Nephron (organoid): Measurements from ENCODE around the gene PDK1.
"Not testable (repeated sequence)": the region's sequence is repeated elsewhere in the genome, so short reads cannot be mapped to it uniquely, and the experiment has no call there.

Experiments
- H3K27ac Mint-ChIP-seq, 3 experiments: 2 replicates each; pipeline ENCODE4 v1.8.0; 2020; ENCODE audit warnings: mixed read lengths in 3 of 3, mild to moderate bottlenecking in 2 of 3, moderate library complexity in 1 of 3
- H3K27me3 Mint-ChIP-seq: 2 replicates; pipeline ENCODE4 v1.8.0; 2021; ENCODE audit warnings: low read depth, mild to moderate bottlenecking, moderate library complexity, mixed read lengths
- H3K36me3 Mint-ChIP-seq: 2 replicates; pipeline ENCODE4 v1.8.0; 2020; ENCODE audit warnings: low read depth, mixed read lengths
- H3K4me1 Mint-ChIP-seq: 2 replicates; pipeline ENCODE4 v1.8.0; 2020; ENCODE audit warnings: mixed read lengths
- H3K4me3 Mint-ChIP-seq, 3 experiments: 2 replicates each; pipeline ENCODE4 v1.8.0; 2020; ENCODE audit warnings: mild to moderate bottlenecking in 3 of 3, mixed read lengths in 3 of 3, moderate library complexity in 2 of 3
- H3K9me3 Mint-ChIP-seq: 2 replicates; pipeline ENCODE4 v1.8.0; 2020; ENCODE audit warnings: mixed read lengths
- CTCF ChIP-seq, 3 experiments: fragments of 200-600 bp; sonication (generic); IDR thresholded peaks; one replicate each; pipeline ENCODE4 v1.5.0; 2021; ENCODE audit warnings: antibody characterized with exemption in 3 of 3; ENCODE audit not compliant: unreplicated experiment in 3 of 3

PDK1 gene

GRCh38 chr2:172533687-172534086 is 22.2 kb upstream of the PDK1 start:
- no peak overlapping the region for H3K27ac Mint-ChIP-seq
- no peak overlapping the region for H3K4me3 Mint-ChIP-seq
- H3K9me3 Mint-ChIP-seq = peaks cover 26% of the 10 kb centered on the region
- H3K36me3 Mint-ChIP-seq = peaks cover 34% of the 10 kb centered on the region
- no peaks in the 10 kb centered on the region for H3K27me3 Mint-ChIP-seq
- H3K4me1 Mint-ChIP-seq = no peaks in the 10 kb centered on the region
- TF ChIP-seq CTCF (IDR thresholded peaks at IDR 0.05; ENCODE audit: unreplicated experiment in 3 of 3) = no peak

- no peak for TF ChIP-seq CTCF (IDR thresholded peaks at IDR 0.05; ENCODE audit: unreplicated experiment in 3 of 3)
- Mint-ChIP-seq H3K4me3 (no peak overlapping the region), H3K27me3 (no peaks in the 10 kb centered on the region), H3K4me1 (no peaks in the 10 kb centered on the region), H3K36me3 (peaks cover 31% of the 10 kb centered on the region), H3K9me3 (peaks cover 29% of the 10 kb centered on the region), H3K27ac (no peak overlapping the region)
Observed at GRCh38 chr2:172535119-172535518, 20.8 kb upstream of the PDK1 start.

- Mint-ChIP-seq H3K36me3 (peaks cover 29% of the 10 kb centered on the region), H3K9me3 (peaks cover 40% of the 10 kb centered on the region)
- H3K27me3 Mint-ChIP-seq, H3K4me1 Mint-ChIP-seq, H3K4me3 Mint-ChIP-seq, H3K27ac Mint-ChIP-seq: not testable (repeated sequence)
Observed at GRCh38 chr2:172537851-172538250, 18.0 kb upstream of the PDK1 start.

GRCh38 chr2:172539767-172540166 is 16.1 kb upstream of the PDK1 start:
- Mint-ChIP-seq H3K27me3 (no peaks in the 10 kb centered on the region), H3K4me1 (no peaks in the 10 kb centered on the region), H3K27ac (no peak overlapping the region), H3K4me3 (no peak overlapping the region), H3K9me3 (peaks cover 53% of the 10 kb centered on the region), H3K36me3 (peaks cover 37% of the 10 kb centered on the region)
- no peak for TF ChIP-seq CTCF (IDR thresholded peaks at IDR 0.05; ENCODE audit: unreplicated experiment in 3 of 3)

GRCh38 chr2:172540421-172540820 is 15.5 kb upstream of the PDK1 start:
- Mint-ChIP-seq H3K4me1 (no peaks in the 10 kb centered on the region), H3K4me3 (no peak overlapping the region), H3K27me3 (no peaks in the 10 kb centered on the region), H3K27ac (no peak overlapping the region), H3K9me3 (peaks cover 50% of the 10 kb centered on the region), H3K36me3 (peaks cover 41% of the 10 kb centered on the region)
- TF ChIP-seq CTCF (IDR thresholded peaks at IDR 0.05; ENCODE audit: unreplicated experiment in 3 of 3) = no peak

GRCh38 chr2:172545408-172546075 is 10.3 kb upstream of the PDK1 start:
- no peaks in the 10 kb centered on the region for H3K4me1 Mint-ChIP-seq

More at GRCh38 chr2:172545408-172546075, 10.3 kb upstream of the PDK1 start:
- no peaks in the 10 kb centered on the region for H3K27me3 Mint-ChIP-seq
- H3K4me3 Mint-ChIP-seq = no peak overlapping the region
- no peak for TF ChIP-seq CTCF (IDR thresholded peaks at IDR 0.05; ENCODE audit: unreplicated experiment in 3 of 3)
- H3K9me3 Mint-ChIP-seq = peaks cover 47% of the 10 kb centered on the region
- peaks cover 34% of the 10 kb centered on the region for H3K36me3 Mint-ChIP-seq
- no peak overlapping the region for H3K27ac Mint-ChIP-seq
